ENCODE measurements around the gene RBM39. TPM values are rescaled to one million over a fixed set of nuclear protein-coding genes. Genes with fewer than 3 reads are reported as not detected.

The RBM39 gene
- total RNA-seq, 3 donors from 2014 or later: 226 to 303 (median 300) TPM

DNA sequence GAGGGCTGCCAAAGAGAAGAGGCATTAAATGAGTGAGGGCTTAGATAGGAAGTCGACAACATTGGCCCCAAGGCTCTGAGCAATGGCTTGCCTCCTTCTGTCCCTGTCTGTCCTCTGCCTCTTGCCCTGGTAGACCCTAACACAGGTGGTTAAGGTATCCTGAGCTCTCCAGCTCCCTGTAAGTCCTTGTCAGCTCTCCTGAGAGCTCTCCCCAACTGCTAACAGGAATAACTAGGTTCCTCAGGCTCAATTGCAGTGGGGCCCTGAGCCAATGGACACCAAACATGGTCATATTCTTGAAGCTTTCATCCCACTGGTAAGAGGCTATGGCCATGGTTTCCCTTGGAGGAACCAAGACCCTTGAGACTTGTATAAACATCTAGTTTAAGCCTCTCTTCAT is 72.4 kb downstream of the RBM39 start:
- DNase-seq: no peak
- Histone ChIP-seq H3K9me3 (no peaks in the 10 kb centered on the region), H3K36me3 (ENCODE audit: low read depth) (no peaks in the 10 kb centered on the region), H3K4me3 (no peak overlapping the region), H3K4me1 (ENCODE audit: low read depth) (no peaks in the 10 kb centered on the region)
- no peak for ATAC-seq
- TF ChIP-seq, protein P1, sequence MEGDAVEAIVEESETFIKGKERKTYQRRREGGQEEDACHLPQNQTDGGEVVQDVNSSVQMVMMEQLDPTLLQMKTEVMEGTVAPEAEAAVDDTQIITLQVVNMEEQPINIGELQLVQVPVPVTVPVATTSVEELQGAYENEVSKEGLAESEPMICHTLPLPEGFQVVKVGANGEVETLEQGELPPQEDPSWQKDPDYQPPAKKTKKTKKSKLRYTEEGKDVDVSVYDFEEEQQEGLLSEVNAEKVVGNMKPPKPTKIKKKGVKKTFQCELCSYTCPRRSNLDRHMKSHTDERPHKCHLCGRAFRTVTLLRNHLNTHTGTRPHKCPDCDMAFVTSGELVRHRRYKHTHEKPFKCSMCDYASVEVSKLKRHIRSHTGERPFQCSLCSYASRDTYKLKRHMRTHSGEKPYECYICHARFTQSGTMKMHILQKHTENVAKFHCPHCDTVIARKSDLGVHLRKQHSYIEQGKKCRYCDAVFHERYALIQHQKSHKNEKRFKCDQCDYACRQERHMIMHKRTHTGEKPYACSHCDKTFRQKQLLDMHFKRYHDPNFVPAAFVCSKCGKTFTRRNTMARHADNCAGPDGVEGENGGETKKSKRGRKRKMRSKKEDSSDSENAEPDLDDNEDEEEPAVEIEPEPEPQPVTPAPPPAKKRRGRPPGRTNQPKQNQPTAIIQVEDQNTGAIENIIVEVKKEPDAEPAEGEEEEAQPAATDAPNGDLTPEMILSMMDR (IDR thresholded peaks at IDR 0.05): no peak
- intact Hi-C loops (cut with DNase I, micrococcal nuclease): no loop called here

DNA sequence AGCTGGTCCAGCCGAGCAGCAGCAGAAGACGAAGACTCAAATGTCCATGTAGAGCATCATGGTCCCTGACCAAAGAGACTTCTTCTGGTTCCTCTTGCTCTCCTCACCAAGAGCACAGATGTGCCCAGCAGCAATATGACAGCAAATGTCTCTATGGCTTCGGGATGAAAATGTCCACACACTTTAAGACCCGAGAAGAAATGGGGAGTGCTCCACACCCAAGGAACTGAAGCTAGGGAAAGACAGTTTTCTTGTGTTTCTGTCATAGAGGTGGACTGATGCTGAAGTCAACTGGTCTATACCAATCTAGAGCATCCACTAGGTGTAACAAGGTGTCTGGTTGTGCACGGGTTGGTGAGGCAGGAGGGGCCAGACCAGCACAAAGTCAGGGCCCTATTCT is 72.8 kb downstream of the RBM39 start:
- ATAC-seq (no peak), DNase-seq (no peak)
- no peaks in the 10 kb centered on the region for H3K4me1 ChIP-seq (ENCODE audit: low read depth)
- H3K4me3 ChIP-seq: no peak overlapping the region
- intact Hi-C loops (cut with DNase I, micrococcal nuclease): no loop called here
- no peaks in the 10 kb centered on the region for H3K36me3 ChIP-seq (ENCODE audit: low read depth)
- TF ChIP-seq, protein P1 (IDR thresholded peaks at IDR 0.05): no peak
- no peaks in the 10 kb centered on the region for H3K9me3 ChIP-seq

DNA sequence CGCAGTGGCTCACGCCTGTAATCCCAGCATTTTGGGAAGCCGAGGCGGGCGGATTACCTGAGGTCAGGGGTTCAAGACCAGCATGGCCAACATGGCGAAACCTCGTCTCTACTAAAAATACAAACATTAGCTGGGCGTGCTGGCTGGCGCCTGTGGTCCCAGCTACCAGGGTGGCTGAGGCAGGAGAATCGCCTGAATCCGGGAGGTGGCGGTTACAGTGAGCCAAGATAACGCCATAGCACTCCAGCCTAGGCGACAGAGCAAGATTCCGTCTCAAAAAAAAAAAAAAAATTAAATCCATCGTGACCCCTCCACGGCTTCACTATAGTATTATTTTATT is 76.1 kb downstream of the RBM39 start:
- no peaks in the 10 kb centered on the region for H3K9me3 ChIP-seq
- no peak overlapping the region for H3K4me3 ChIP-seq
- peaks cover 21% of the 10 kb centered on the region for H3K4me1 ChIP-seq (ENCODE audit: low read depth)
- no peak for DNase-seq
- H3K36me3 ChIP-seq (ENCODE audit: low read depth): no peaks in the 10 kb centered on the region
- no peak for ATAC-seq
- intact Hi-C loops (cut with DNase I, micrococcal nuclease): no loop called here
- TF ChIP-seq, protein P1 (IDR thresholded peaks at IDR 0.05): no peak

DNA sequence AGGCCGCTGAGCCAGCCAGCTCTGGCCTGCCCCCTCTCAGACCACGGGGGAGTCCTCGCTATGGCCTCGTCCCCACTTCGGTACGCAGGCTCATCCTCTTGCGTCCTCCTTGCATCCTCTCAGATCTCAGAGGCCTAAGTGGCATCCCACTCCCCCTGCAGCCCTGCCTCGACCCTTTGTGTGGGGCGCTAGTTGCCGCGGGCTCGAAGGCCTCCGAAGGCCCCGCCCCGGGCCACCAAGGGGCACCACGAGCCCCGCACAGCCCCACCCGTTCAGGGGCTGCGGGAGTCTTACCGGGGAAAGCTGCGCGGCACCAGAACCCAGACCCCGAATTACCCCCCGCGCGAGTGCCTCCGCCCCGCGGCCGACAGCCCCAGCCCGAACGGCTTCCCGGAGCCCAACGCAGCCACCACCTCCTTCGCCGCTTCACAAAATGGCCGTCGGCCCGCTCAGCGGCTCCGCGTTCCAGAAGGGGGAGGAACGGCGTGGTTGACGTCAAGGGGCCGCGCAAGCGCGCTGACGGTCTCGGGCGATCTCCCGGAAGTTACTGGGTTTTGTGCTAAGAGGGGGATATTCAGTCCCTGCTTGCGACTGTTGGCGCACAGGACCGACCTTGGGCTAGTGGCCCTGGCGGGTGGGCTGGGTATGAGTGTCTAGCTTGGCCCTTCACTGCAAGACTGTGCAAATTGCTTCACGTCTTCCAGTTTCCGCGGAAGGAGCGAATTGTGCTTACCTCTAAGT is 77.4 kb downstream of the RBM39 start, which contains the start of the genes CPNE1 and RBM12:
Gene CPNE1 (minus strand): TSS at position 435 of the 741 bp plus-strand sequence. CDS start 31,977 bp downstream, outside the sequence.
Gene RBM12 (minus strand): TSS at position 435 of the 741 bp plus-strand sequence. CDS start 9,578 bp downstream, outside the sequence.
- intact Hi-C loops (cut with DNase I, micrococcal nuclease): no loop called here
- DNase-seq (peak; percentile 89 to 95 (median 95)), ATAC-seq (peak; percentile 96)
- Histone ChIP-seq H3K4me3 (peak within 1 kb of the TSS; percentile 51), H3K36me3 (ENCODE audit: low read depth) (no peaks in the 10 kb centered on the region), H3K4me1 (ENCODE audit: low read depth) (peaks cover 21% of the 10 kb centered on the region), H3K9me3 (no peaks in the 10 kb centered on the region)
- TF ChIP-seq, protein P1 (IDR thresholded peaks at IDR 0.05): no peak

DNA sequence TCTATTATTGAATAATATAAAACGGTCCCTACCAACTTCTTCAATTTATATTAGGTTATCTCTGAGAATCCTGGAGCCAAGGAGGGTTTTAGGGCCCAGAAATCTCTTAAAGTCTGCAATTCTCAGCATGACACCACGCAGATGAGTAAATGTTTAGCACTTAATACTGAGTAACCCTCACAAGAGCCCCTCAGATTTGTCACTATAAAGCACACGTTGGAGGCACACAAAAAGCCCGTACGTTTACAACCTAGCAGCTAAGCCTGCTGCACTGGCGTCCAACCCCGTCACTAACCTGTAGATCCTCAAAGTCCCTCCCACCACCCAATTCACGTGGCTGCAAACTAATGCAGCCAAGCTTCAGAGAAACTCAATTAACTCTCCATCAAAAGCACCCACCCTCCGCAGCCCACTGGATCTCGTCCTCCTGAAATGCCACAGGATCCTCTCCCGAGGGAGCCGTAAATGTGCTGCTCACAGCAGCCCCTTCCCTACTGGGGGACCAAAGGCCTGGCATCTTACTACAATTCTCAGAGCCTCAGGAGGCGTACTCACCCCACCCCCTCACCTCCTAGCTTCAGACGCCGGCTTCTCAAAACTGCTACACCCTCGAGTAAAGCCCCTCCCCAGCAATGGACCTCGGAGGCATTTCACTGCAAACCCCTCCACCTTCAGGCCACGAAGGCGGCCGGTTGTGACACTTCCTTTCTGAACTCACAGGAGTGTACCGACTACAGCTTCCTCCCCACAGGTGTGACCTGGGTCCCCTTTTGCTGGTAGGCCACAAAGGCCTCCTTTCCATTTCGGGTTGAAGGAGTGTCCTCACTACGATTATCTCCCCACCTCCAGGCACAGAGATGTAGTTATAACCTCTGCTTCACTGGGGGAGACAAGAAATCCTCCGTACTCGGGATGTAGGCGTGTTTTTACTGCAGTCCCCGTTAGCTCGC is 78.3 kb downstream of the RBM39 start:
- TF ChIP-seq, protein P1 (IDR thresholded peaks at IDR 0.05): no peak
- intact Hi-C loops (cut with DNase I, micrococcal nuclease): no loop called here
- H3K36me3 ChIP-seq (ENCODE audit: low read depth): no peaks in the 10 kb centered on the region
- ATAC-seq (peak; percentile 68), DNase-seq (peak; percentile 64 to 74 (median 70))
- peak overlapping the region; percentile 51 for H3K4me3 ChIP-seq
- H3K9me3 ChIP-seq: no peaks in the 10 kb centered on the region
- H3K4me1 ChIP-seq (ENCODE audit: low read depth): peaks cover 25% of the 10 kb centered on the region
